ENCODE data around the gene KCNS1. TPM values are rescaled to one million over a fixed set of nuclear protein-coding genes. Genes with fewer than 3 reads are reported as not detected.

KCNS1 gene
- total and polyA plus RNA-seq, 8 donors: 0.05 to 0.99 (median 0.08) TPM; not detected in 1

- H3K4me1 ChIP-seq: no peaks in the 10 kb centered on the region
- peaks cover 0 to 34% of the 10 kb centered on the region in 2 donors for H3K27me3 ChIP-seq
- H3K27ac ChIP-seq: no peak overlapping the region
- no peak for ATAC-seq
- no peak overlapping the region for H3K4me3 ChIP-seq
- DNase-seq: no peak
- TF ChIP-seq, protein P1, sequence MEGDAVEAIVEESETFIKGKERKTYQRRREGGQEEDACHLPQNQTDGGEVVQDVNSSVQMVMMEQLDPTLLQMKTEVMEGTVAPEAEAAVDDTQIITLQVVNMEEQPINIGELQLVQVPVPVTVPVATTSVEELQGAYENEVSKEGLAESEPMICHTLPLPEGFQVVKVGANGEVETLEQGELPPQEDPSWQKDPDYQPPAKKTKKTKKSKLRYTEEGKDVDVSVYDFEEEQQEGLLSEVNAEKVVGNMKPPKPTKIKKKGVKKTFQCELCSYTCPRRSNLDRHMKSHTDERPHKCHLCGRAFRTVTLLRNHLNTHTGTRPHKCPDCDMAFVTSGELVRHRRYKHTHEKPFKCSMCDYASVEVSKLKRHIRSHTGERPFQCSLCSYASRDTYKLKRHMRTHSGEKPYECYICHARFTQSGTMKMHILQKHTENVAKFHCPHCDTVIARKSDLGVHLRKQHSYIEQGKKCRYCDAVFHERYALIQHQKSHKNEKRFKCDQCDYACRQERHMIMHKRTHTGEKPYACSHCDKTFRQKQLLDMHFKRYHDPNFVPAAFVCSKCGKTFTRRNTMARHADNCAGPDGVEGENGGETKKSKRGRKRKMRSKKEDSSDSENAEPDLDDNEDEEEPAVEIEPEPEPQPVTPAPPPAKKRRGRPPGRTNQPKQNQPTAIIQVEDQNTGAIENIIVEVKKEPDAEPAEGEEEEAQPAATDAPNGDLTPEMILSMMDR (IDR thresholded peaks at IDR 0.05): no peak
- H3K36me3 ChIP-seq: no peaks in the 10 kb centered on the region
- no peaks in the 10 kb centered on the region for H3K9me3 ChIP-seq
- intact Hi-C loops (cut with DNase I): no loop called here
Measured at GRCh38 chr20:45113865-45114264, 12.9 kb upstream of the KCNS1 start.

DNA sequence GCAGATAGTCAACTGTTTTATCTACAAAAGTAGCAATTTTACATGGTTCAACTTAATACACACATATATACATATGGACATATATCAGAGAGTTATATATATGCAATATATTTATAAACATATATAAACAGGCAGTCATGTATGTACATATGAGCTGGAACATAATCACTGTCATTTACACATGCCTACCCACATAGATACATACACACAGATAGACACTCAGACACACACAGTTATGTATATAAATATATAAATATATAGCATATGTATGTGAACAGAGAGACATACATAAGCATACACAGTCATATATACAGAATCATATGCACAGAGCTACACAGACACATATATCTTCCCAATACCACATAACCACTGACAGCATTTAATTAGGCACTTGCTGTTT is 11.8 kb upstream of the KCNS1 start:
- Histone ChIP-seq H3K36me3 (no peaks in the 10 kb centered on the region), H3K9me3 (no peaks in the 10 kb centered on the region), H3K27me3 (peaks cover 0 to 34% of the 10 kb centered on the region in 2 donors), H3K4me3 (no peak overlapping the region), H3K27ac (no peak overlapping the region), H3K4me1 (no peaks in the 10 kb centered on the region)
- DNase-seq (no peak), ATAC-seq (no peak)
- intact Hi-C loops (cut with DNase I): no loop called here
- TF ChIP-seq, protein P1 (IDR thresholded peaks at IDR 0.05): no peak

DNA sequence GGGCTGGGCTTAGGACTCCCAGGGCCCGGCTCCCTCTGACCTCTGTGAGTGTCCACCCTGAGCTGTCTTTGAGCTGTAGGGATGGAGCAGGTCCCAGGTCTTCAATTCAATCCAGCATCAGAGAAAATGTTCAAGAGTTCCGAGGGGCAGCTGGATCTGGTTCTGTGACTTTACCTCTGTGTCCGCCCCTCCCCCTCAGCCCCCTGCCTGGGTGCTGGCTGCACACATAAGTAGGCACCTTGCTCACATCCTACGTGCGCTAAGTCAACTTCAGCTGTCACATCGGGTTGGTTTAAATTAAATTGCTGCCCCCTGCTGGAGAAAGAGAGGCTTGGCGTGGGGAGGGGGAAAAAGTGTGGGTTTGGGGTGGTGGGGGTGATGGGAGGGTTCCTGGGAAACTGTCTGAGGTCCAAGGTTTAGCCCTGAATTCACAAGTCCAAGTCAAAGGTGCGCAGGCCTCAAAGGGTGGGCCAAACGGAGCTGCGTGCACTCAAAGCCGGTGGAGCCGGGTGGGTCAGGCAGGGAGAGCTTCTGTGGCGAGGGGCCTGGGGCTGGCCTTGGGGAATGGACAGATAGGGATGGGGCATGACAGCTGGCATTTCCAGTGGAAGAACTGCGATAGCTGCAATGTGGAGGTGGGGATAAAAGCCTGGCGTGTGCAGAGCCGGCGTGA is 11.0 kb upstream of the KCNS1 start:
- intact Hi-C loops (cut with DNase I): no loop called here
- peak; percentile 53 for ATAC-seq
- H3K27me3 ChIP-seq: peaks cover 0 to 32% of the 10 kb centered on the region in 2 donors

DNA sequence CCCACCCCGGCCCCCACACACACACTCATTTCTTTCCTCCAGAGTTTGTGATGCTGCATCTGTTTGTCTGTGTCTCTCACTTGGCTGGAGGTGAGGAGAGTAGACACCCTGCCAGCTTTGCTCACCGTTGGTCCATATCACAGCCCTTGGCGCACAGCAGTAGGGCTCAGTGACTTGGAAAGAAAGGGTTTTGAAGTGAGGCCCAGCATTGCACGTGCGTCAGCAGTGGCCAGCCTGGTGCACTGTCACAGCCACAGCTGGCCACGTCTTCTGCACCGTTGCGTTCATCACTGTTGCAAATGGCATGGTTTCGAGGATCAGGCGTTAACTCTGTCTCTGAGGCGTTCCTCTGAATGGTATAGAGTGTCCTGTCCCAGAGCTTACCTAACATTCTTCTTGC is 10.4 kb upstream of the KCNS1 start:
- intact Hi-C loops (cut with DNase I): no loop called here
- Histone ChIP-seq H3K4me1 (no peaks in the 10 kb centered on the region), H3K36me3 (no peaks in the 10 kb centered on the region), H3K27me3 (peaks cover 0 to 27% of the 10 kb centered on the region in 2 donors), H3K27ac (no peak overlapping the region), H3K9me3 (no peaks in the 10 kb centered on the region), H3K4me3 (no peak overlapping the region)
- TF ChIP-seq, protein P1 (IDR thresholded peaks at IDR 0.05): no peak
- ATAC-seq: no peak
- no peak for DNase-seq

More for the DNA sequence above, 11.0 kb upstream of the KCNS1 start:
- DNase-seq: no peak
- Histone ChIP-seq H3K4me1 (no peaks in the 10 kb centered on the region), H3K9me3 (no peaks in the 10 kb centered on the region), H3K36me3 (no peaks in the 10 kb centered on the region), H3K27ac (no peak overlapping the region), H3K4me3 (no peak overlapping the region)
- TF ChIP-seq, protein P1 (IDR thresholded peaks at IDR 0.05): peak; percentile 34 to 36

DNA sequence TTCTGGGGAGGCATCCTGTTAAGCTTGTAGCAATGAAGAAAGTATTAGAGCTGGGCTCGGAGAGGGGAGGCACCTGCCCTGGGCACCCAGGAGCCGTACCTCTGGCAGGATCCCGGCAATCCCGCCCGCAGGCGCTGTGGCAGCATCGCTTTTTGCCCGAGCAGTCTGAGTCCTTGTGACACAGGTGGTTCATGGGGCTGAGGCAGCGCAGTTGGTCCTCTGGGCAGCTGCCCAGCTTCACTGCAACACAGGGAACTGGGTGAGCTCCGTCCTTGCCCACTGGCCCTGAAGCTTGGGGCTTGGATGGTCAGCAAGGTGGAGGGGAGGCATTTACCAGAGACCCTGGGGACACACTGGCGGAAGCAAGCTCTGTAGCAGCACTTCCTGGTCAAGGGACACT is 9.4 kb upstream of the KCNS1 start:
- Histone ChIP-seq H3K36me3 (no peaks in the 10 kb centered on the region), H3K4me3 (no peak overlapping the region), H3K9me3 (no peaks in the 10 kb centered on the region), H3K27ac (no peak overlapping the region), H3K4me1 (no peaks in the 10 kb centered on the region), H3K27me3 (peaks cover 0 to 22% of the 10 kb centered on the region in 2 donors)
- TF ChIP-seq, protein P1 (IDR thresholded peaks at IDR 0.05): no peak
- no peak for ATAC-seq
- no peak for DNase-seq
- intact Hi-C loops (cut with DNase I): no loop called here

Measured in left lung (tissue), 10 donors.